GM23338 (cell line): ENCODE results near the gene ATP8A2. TPM values are rescaled to one million over a fixed set of nuclear protein-coding genes. Genes with fewer than 3 reads are reported as not detected.

Source experiments
- ATAC-seq: fragments of 200-7000 bp; cut with Tn5 transposase; 3 replicates; pipeline ENCODE4 v1.9.1; 2020
- DNase-seq: peaks from one replicate; pipeline ENCODE4 v3.0.0-alpha.2; 2015; ENCODE audit warnings: low spot score
- H2AFZ ChIP-seq: fragments of 200-600 bp; sonication (generic); 2 replicates; pipeline ENCODE4 v1.8.0; 2016; ENCODE audit warnings: antibody characterized with exemption, mild to moderate bottlenecking, moderate library complexity
- H3F3A ChIP-seq: fragments of 200-600 bp; sonication (generic); replicated peaks from 2 replicates; pipeline ENCODE4 v1.8.0; 2017; ENCODE audit warnings: antibody characterized with exemption, mixed run types, low read depth
- H3K27ac ChIP-seq: fragments of 200-600 bp; sonication (generic); 2 replicates; pipeline ENCODE4 v1.6.1; 2016; ENCODE audit warnings: low read depth
- H3K27me3 ChIP-seq: fragments of 200-600 bp; sonication (generic); 2 replicates; pipeline ENCODE4 v1.8.0; 2016; ENCODE audit warnings: mild to moderate bottlenecking, mixed run types, moderate library complexity; ENCODE audit not compliant: insufficient read depth
- H3K36me3 ChIP-seq: fragments of 200-600 bp; sonication (generic); 2 replicates; pipeline ENCODE4 v1.8.0; 2016; ENCODE audit warnings: mild to moderate bottlenecking; ENCODE audit not compliant: insufficient read depth
- H3K4me1 ChIP-seq: fragments of 200-600 bp; sonication (generic); 2 replicates; pipeline ENCODE4 v1.8.0; 2016; ENCODE audit warnings: mild to moderate bottlenecking, moderate library complexity; ENCODE audit not compliant: insufficient read depth
- H3K4me2 ChIP-seq: fragments of 200-600 bp; sonication (generic); 2 replicates; pipeline ENCODE4 v1.7.1; 2017; ENCODE audit warnings: mixed run types
- H3K4me3 ChIP-seq: fragments of 200-600 bp; sonication (generic); 2 replicates; pipeline ENCODE4 v1.6.1; 2016; ENCODE audit warnings: mixed run types
- H3K79me2 ChIP-seq: fragments of 200-600 bp; sonication (generic); replicated peaks from 2 replicates; pipeline ENCODE4 v1.8.0; 2017; ENCODE audit warnings: mild to moderate bottlenecking; ENCODE audit not compliant: insufficient read depth
- H3K9me2 ChIP-seq: fragments of 200-600 bp; sonication (generic); 2 replicates; pipeline ENCODE4 v1.8.0; 2017; ENCODE audit not compliant: insufficient read depth
- H4K20me1 ChIP-seq: fragments of 200-600 bp; sonication (generic); replicated peaks from 2 replicates; pipeline ENCODE4 v1.8.0; 2017; ENCODE audit warnings: mild to moderate bottlenecking; ENCODE audit not compliant: insufficient read depth
- H3K27ac Mint-ChIP-seq: 2 replicates; pipeline ENCODE4 v1.8.0; 2020; ENCODE audit warnings: inconsistent platforms, mild to moderate bottlenecking, moderate library complexity, mixed read lengths
- H3K27me3 Mint-ChIP-seq: 3 replicates; pipeline ENCODE4 v1.8.0; 2022; ENCODE audit warnings: low read depth, mild to moderate bottlenecking, moderate library complexity, mixed read lengths, inconsistent platforms; ENCODE audit not compliant: insufficient read depth, poor library complexity
- H3K36me3 Mint-ChIP-seq: 3 replicates; pipeline ENCODE4 v1.8.0; 2021; ENCODE audit warnings: low read depth, mild to moderate bottlenecking, inconsistent platforms, moderate library complexity, mixed read lengths
- H3K4me1 Mint-ChIP-seq: 3 replicates; pipeline ENCODE4 v1.8.0; 2020; ENCODE audit warnings: mild to moderate bottlenecking, inconsistent platforms, mixed read lengths
- H3K4me3 Mint-ChIP-seq: 3 replicates; pipeline ENCODE4 v1.8.0; 2021; ENCODE audit warnings: moderate library complexity, mild to moderate bottlenecking, inconsistent platforms, mixed read lengths
- H3K9me3 Mint-ChIP-seq: 3 replicates; pipeline ENCODE4 v1.8.0; 2020; ENCODE audit warnings: moderate library complexity, mild to moderate bottlenecking, inconsistent platforms, mixed read lengths
- CREB1 ChIP-seq: fragments of 250-450 bp; sonication (Bioruptor Pico); IDR thresholded peaks from 2 replicates; pipeline ENCODE4 v1.5.0; 2020; ENCODE audit warnings: low read depth, mild to moderate bottlenecking, moderate library complexity
- EZH2 ChIP-seq: fragments of 200-600 bp; sonication (generic); IDR thresholded peaks from one replicate; pipeline ENCODE4 v1.8.0; 2017; ENCODE audit warnings: antibody characterized with exemption, mild to moderate bottlenecking, low read depth; ENCODE audit not compliant: unreplicated experiment
- EZH2phosphoT487 ChIP-seq: fragments of 200-600 bp; sonication (generic); IDR thresholded peaks from one replicate; pipeline ENCODE4 v1.8.1; 2018; ENCODE audit warnings: antibody characterized with exemption; ENCODE audit not compliant: unreplicated experiment
- JUNB ChIP-seq: IDR thresholded peaks from one replicate; pipeline ENCODE4 v1.6.1; 2016; ENCODE audit warnings: antibody characterized with exemption; ENCODE audit not compliant: unreplicated experiment
- NANOG ChIP-seq: IDR thresholded peaks from 2 replicates; pipeline ENCODE4 v1.6.1; 2016; ENCODE audit warnings: antibody characterized with exemption, borderline replicate concordance
- POLR2AphosphoS5 ChIP-seq: IDR thresholded peaks from 2 replicates; pipeline ENCODE4 v1.6.1; 2016; ENCODE audit warnings: antibody characterized with exemption, low read depth
- STAT1 ChIP-seq: IDR thresholded peaks from one replicate; pipeline ENCODE4 v1.6.1; 2016; ENCODE audit warnings: antibody characterized with exemption; ENCODE audit not compliant: unreplicated experiment
- ZNF114 ChIP-seq: fragments of 250-450 bp; sonication (Bioruptor Pico); IDR thresholded peaks from 2 replicates; pipeline ENCODE4 v1.5.0; 2020; ENCODE audit warnings: mild to moderate bottlenecking, moderate library complexity
- ZNF331 ChIP-seq: fragments of 250-450 bp; sonication (Bioruptor Pico); IDR thresholded peaks from 2 replicates; pipeline ENCODE4 v1.5.0; 2020; ENCODE audit warnings: low read depth, mild to moderate bottlenecking, moderate library complexity
- polyA plus RNA-seq: library from polyadenylated mRNA; unstranded; fragments of >200 nt; fragmentation: Nextera tagmentation; extraction: Ambion mirVana; gene quantifications from 2 replicates; pipeline ENCODE4 v1.2.1, GENCODE V29; 2016
- total RNA-seq: library from RNA; depleted of rRNA; stranded (reverse); fragments of >200 nt; shearing (Covaris generic); gene quantifications from 2 replicates; pipeline ENCODE4 v1.2.3, GENCODE V29; 2014
- TF ChIP-seq, protein P1 (sequence below): fragments of 250-450 bp; sonication (Bioruptor Pico); IDR thresholded peaks from 2 replicates; pipeline ENCODE4 v1.5.0; 2020; ENCODE audit warnings: mild to moderate bottlenecking, moderate library complexity
- TF ChIP-seq, protein P2 (sequence below): IDR thresholded peaks from 2 replicates; pipeline ENCODE4 v1.6.1; 2016; ENCODE audit warnings: antibody characterized with exemption
- TF ChIP-seq, protein P3 (sequence below), 2 experiments: fragments of 200-600 bp in 1 of 2; sonication (generic) in 1 of 2; conservative IDR thresholded peaks; 2 replicates each; pipeline versions ENCODE4 v1.5.1 to v1.6.1; 2016 to 2017; ENCODE audit warnings: antibody characterized with exemption in 2 of 2, low read depth in 2 of 2, mild to moderate bottlenecking in 2 of 2, moderate library complexity in 1 of 2
- TF ChIP-seq, protein P4 (sequence below): IDR thresholded peaks from one replicate; pipeline ENCODE4 v1.6.1; 2018; ENCODE audit warnings: antibody characterized with exemption; ENCODE audit not compliant: unreplicated experiment

The ATP8A2 gene
- total and polyA plus RNA-seq, 2 experiments from 2014 or later: 5.7 to 8.8 TPM

DNA sequence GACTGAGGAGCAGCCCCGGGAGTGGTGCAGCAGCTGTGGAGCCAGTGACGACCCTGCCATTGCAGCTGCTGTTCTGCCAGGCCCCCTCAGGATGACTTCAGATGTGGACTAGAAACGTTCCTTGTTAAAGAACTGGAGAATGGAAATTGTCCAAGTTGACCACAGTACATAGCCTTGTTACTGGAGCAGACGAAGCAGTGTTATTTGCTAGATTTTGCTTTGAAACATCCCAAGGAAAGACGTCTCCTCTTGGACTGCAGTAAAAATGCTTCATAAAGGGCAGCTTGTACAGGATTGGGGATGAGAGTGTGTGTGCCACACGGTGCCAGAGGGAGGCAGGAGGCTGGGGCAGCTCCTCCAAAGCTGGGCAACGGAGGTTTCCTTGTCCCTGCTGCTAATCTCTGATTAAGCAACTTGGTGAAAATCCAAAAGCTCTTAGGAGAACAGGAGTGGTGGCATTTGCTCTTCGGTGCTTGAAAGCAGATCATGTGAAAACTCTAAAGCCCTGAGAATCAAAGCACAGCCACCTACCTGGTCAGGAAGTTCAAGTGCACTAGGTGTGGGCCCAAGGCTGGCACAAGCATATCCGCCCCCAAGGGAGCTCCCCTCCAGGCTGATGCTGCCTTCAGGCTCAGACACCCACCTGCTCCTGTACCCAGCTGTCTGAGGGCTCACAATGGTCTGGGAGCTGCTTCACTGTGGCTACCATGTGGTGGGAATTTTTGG, 645.6 kb downstream of the ATP8A2 start:
- no peak overlapping the region for H3K27ac ChIP-seq
- ATAC-seq (no peak), DNase-seq (no peak)
- no peaks in the 10 kb centered on the region; the same call in 1 of the 2 replicates for H4K20me1 ChIP-seq
- H3K9me2 ChIP-seq: no peaks in the 10 kb centered on the region
- Mint-ChIP-seq H3K36me3 (peaks cover 3% of the 10 kb centered on the region; the same call in 1 of the 3 replicates), H3K4me1 (peaks cover 25% of the 10 kb centered on the region), H3K9me3 (no peaks in the 10 kb centered on the region), H3K27me3 (peaks cover 5% of the 10 kb centered on the region), H3K27ac (no peak overlapping the region), H3K4me3 (no peak overlapping the region)
- no peak overlapping the region for H3K4me2 ChIP-seq
- H3K4me1 ChIP-seq: peaks cover 3% of the 10 kb centered on the region
- no peak overlapping the region for H3K4me3 ChIP-seq
- H3K79me2 ChIP-seq: no peaks in the 10 kb centered on the region
- H3F3A ChIP-seq: no peaks in the 10 kb centered on the region
- H2AFZ ChIP-seq: no peak overlapping the region
- no peaks in the 10 kb centered on the region for H3K36me3 ChIP-seq
- TF ChIP-seq ZNF114 (no peak), CREB1 (CRISPR knock-in tag) (no peak), POLR2AphosphoS5 (no peak), EZH2 (no peak), STAT1 (no peak), EZH2phosphoT487 (no peak), NANOG (no peak), ZNF331 (CRISPR knock-in tag) (no peak), JUNB (no peak)
- TF ChIP-seq, protein P1, sequence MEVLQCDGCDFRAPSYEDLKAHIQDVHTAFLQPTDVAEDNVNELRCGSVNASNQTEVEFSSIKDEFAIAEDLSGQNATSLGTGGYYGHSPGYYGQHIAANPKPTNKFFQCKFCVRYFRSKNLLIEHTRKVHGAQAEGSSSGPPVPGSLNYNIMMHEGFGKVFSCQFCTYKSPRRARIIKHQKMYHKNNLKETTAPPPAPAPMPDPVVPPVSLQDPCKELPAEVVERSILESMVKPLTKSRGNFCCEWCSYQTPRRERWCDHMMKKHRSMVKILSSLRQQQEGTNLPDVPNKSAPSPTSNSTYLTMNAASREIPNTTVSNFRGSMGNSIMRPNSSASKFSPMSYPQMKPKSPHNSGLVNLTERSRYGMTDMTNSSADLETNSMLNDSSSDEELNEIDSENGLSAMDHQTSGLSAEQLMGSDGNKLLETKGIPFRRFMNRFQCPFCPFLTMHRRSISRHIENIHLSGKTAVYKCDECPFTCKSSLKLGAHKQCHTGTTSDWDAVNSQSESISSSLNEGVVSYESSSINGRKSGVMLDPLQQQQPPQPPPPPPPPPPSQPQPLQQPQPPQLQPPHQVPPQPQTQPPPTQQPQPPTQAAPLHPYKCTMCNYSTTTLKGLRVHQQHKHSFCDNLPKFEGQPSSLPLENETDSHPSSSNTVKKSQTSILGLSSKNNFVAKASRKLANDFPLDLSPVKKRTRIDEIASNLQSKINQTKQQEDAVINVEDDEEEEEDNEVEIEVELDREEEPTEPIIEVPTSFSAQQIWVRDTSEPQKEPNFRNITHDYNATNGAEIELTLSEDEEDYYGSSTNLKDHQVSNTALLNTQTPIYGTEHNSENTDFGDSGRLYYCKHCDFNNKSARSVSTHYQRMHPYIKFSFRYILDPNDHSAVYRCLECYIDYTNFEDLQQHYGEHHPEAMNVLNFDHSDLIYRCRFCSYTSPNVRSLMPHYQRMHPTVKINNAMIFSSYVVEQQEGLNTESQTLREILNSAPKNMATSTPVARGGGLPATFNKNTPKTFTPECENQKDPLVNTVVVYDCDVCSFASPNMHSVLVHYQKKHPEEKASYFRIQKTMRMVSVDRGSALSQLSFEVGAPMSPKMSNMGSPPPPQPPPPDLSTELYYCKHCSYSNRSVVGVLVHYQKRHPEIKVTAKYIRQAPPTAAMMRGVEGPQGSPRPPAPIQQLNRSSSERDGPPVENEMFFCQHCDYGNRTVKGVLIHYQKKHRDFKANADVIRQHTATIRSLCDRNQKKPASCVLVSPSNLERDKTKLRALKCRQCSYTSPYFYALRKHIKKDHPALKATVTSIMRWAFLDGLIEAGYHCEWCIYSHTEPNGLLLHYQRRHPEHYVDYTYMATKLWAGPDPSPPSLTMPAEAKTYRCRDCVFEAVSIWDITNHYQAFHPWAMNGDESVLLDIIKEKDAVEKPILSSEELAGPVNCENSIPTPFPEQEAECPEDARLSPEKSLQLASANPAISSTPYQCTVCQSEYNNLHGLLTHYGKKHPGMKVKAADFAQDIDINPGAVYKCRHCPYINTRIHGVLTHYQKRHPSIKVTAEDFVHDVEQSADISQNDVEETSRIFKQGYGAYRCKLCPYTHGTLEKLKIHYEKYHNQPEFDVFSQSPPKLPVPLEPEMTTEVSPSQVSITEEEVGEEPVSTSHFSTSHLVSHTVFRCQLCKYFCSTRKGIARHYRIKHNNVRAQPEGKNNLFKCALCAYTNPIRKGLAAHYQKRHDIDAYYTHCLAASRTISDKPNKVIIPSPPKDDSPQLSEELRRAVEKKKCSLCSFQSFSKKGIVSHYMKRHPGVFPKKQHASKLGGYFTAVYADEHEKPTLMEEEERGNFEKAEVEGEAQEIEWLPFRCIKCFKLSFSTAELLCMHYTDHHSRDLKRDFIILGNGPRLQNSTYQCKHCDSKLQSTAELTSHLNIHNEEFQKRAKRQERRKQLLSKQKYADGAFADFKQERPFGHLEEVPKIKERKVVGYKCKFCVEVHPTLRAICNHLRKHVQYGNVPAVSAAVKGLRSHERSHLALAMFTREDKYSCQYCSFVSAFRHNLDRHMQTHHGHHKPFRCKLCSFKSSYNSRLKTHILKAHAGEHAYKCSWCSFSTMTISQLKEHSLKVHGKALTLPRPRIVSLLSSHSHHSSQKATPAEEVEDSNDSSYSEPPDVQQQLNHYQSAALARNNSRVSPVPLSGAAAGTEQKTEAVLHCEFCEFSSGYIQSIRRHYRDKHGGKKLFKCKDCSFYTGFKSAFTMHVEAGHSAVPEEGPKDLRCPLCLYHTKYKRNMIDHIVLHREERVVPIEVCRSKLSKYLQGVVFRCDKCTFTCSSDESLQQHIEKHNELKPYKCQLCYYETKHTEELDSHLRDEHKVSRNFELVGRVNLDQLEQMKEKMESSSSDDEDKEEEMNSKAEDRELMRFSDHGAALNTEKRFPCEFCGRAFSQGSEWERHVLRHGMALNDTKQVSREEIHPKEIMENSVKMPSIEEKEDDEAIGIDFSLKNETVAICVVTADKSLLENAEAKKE (CRISPR knock-in tag): no peak
- TF ChIP-seq, protein P2, sequence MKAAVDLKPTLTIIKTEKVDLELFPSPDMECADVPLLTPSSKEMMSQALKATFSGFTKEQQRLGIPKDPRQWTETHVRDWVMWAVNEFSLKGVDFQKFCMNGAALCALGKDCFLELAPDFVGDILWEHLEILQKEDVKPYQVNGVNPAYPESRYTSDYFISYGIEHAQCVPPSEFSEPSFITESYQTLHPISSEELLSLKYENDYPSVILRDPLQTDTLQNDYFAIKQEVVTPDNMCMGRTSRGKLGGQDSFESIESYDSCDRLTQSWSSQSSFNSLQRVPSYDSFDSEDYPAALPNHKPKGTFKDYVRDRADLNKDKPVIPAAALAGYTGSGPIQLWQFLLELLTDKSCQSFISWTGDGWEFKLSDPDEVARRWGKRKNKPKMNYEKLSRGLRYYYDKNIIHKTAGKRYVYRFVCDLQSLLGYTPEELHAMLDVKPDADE: no peak
- TF ChIP-seq, protein P3, sequence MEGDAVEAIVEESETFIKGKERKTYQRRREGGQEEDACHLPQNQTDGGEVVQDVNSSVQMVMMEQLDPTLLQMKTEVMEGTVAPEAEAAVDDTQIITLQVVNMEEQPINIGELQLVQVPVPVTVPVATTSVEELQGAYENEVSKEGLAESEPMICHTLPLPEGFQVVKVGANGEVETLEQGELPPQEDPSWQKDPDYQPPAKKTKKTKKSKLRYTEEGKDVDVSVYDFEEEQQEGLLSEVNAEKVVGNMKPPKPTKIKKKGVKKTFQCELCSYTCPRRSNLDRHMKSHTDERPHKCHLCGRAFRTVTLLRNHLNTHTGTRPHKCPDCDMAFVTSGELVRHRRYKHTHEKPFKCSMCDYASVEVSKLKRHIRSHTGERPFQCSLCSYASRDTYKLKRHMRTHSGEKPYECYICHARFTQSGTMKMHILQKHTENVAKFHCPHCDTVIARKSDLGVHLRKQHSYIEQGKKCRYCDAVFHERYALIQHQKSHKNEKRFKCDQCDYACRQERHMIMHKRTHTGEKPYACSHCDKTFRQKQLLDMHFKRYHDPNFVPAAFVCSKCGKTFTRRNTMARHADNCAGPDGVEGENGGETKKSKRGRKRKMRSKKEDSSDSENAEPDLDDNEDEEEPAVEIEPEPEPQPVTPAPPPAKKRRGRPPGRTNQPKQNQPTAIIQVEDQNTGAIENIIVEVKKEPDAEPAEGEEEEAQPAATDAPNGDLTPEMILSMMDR (conservative IDR thresholded peaks at IDR 0.05; ENCODE audit: low read depth in 2 of 2): no peak
- TF ChIP-seq, protein P4, sequence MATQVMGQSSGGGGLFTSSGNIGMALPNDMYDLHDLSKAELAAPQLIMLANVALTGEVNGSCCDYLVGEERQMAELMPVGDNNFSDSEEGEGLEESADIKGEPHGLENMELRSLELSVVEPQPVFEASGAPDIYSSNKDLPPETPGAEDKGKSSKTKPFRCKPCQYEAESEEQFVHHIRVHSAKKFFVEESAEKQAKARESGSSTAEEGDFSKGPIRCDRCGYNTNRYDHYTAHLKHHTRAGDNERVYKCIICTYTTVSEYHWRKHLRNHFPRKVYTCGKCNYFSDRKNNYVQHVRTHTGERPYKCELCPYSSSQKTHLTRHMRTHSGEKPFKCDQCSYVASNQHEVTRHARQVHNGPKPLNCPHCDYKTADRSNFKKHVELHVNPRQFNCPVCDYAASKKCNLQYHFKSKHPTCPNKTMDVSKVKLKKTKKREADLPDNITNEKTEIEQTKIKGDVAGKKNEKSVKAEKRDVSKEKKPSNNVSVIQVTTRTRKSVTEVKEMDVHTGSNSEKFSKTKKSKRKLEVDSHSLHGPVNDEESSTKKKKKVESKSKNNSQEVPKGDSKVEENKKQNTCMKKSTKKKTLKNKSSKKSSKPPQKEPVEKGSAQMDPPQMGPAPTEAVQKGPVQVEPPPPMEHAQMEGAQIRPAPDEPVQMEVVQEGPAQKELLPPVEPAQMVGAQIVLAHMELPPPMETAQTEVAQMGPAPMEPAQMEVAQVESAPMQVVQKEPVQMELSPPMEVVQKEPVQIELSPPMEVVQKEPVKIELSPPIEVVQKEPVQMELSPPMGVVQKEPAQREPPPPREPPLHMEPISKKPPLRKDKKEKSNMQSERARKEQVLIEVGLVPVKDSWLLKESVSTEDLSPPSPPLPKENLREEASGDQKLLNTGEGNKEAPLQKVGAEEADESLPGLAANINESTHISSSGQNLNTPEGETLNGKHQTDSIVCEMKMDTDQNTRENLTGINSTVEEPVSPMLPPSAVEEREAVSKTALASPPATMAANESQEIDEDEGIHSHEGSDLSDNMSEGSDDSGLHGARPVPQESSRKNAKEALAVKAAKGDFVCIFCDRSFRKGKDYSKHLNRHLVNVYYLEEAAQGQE: no peak
- no peaks in the 10 kb centered on the region for H3K27me3 ChIP-seq
